Stomach (tissue), 19 donors: ENCODE measurements around the gene ABCA6. TPM values are rescaled to one million over a fixed set of nuclear protein-coding genes. Genes with fewer than 3 reads are reported as not detected.
A peak's percentile ranks its signal among the peaks of the same experiment; 100 is the strongest.

Experiments
- DNase-seq, 2 donors: peaks; one replicate each; pipeline versions ENCODE4 v3.0.0 to v3.0.0-alpha.2; 2013 to 2019
- H3K27ac ChIP-seq, 5 donors: fragments of 200-600 bp in 4 of 5; sonication (generic) in 4 of 5; one replicate each; pipeline ENCODE4 v1.5.1; 2013 to 2019; ENCODE audit warnings: mild to moderate bottlenecking in 1 of 5, moderate library complexity in 1 of 5
- H3K27me3 ChIP-seq, 3 donors: fragments of 200-600 bp; sonication (generic); one replicate each; pipeline ENCODE4 v1.5.1; 2017 to 2019; ENCODE audit warnings: mixed run types in 1 of 3
- H3K36me3 ChIP-seq, 4 donors: fragments of 200-600 bp; sonication (generic); 1 replicate in 3 of 4; 2 replicates in 1 of 4; pipeline ENCODE4 v1.5.1; 2016 to 2019
- H3K4me1 ChIP-seq, 4 donors: fragments of 200-600 bp; sonication (generic); one replicate each; pipeline ENCODE4 v1.5.1; 2016 to 2019
- H3K4me3 ChIP-seq, 4 donors: fragments of 200-600 bp; sonication (generic) in 3 of 4; one replicate each; pipeline ENCODE4 v1.5.1; 2016 to 2019; ENCODE audit warnings: mild to moderate bottlenecking in 1 of 4
- H3K9me3 ChIP-seq, 4 donors: fragments of 200-600 bp; sonication (generic); one replicate each; pipeline ENCODE4 v1.5.1; 2016 to 2019
- EP300 ChIP-seq: sonication (generic); formaldehyde crosslinking; IDR thresholded peaks from one replicate; pipeline ENCODE4 v1.6.1; 2017; ENCODE audit warnings: antibody characterized with exemption
- POLR2A ChIP-seq, 4 donors: fragments of 450-650 bp; IDR thresholded peaks; one replicate each; pipeline ENCODE4 v1.6.1; 2016; ENCODE audit warnings: antibody characterized with exemption in 4 of 4, control low read depth in 2 of 4, mild to moderate bottlenecking in 1 of 4, moderate library complexity in 1 of 4
- POLR2AphosphoS5 ChIP-seq, 3 donors: sonication (generic); formaldehyde crosslinking; IDR thresholded peaks; one replicate each; pipeline ENCODE4 v1.6.1; 2016; ENCODE audit warnings: antibody characterized with exemption in 3 of 3
- WGBS, 5 donors: extraction: QIAGEN DNeasy Blood & Tissue Kit in 3 of 5; methylation state at CpG; one replicate each; pipeline versions ENCODE4 v1.1.5 to v1.1.7; 2013 to 2018; 5-methylcytosine and 5-hydroxymethylcytosine counted together
- intact Hi-C: fragments of 100-400 bp; cut with DNase I; formaldehyde crosslinking; loops from one replicate; pipeline ENCODE4 v1.15.1; 2023; ENCODE audit warnings: low total_unique reads
- long read RNA-seq, 10 donors: transcript quantifications; one replicate each; lab custom pipeline, GENCODE V29; 2026
- polyA plus RNA-seq, 3 donors: library from polyadenylated mRNA; stranded (reverse); fragments of 200-250 nt; gene quantifications; one replicate each; pipeline ENCODE4 v1.2.3, GENCODE V29; 2013
- total RNA-seq, 5 donors: library from RNA; depleted of rRNA; stranded (reverse); fragments of >200 nt; gene quantifications; one replicate each; pipeline versions ENCODE4 v1.1.0 to v1.2.3, GENCODE V29; 2014 to 2016
- TF ChIP-seq, protein P1 (sequence below), 7 experiments: fragments of 450-650 bp in 4 of 7; fragments of 200-600 bp in 3 of 7; sonication (generic) in 3 of 7; IDR thresholded peaks; one replicate each; pipeline ENCODE4 v1.5.1; 2016 to 2019; ENCODE audit warnings: antibody characterized with exemption in 7 of 7, control low read depth in 2 of 7, mild to moderate bottlenecking in 1 of 7
- donor health status: healthy with polysubstance abuse.
- donor health status: Bipolar disorder and iron deficiency.
- donor health status: healthy.

The ABCA6 gene
- 10 to 100 TPM; 13.3 to 97.9 (median 25.9) TPM for total RNA-seq
- polyA plus RNA-seq = 10 to 100 TPM in 1 of 3 donors, 1 to 10 TPM in 2; 4.5 to 11.9 (median 4.7) TPM
- long read RNA-seq, donor 1 = 0 reads
- long read RNA-seq, donor 2, partial matches to known transcripts = 0 of 1 reads
- long read RNA-seq, donor 2, other reads (novel, unspliced or antisense) = 0 of 1 reads
- long read RNA-seq, donor 3, partial matches to known transcripts = 0 of 1 reads
- long read RNA-seq, donor 3, other reads (novel, unspliced or antisense) = 0 of 1 reads
- long read RNA-seq, donor 4 = 0 reads
- long read RNA-seq, donor 5 = 0 reads
- long read RNA-seq, donor 6 = 0 reads
- long read RNA-seq, donor 7 = 0 reads
- long read RNA-seq, donor 8 = 0 reads
- long read RNA-seq, donor 9, partial matches to known transcripts = 0 of 1 reads
- long read RNA-seq, donor 9, other reads (novel, unspliced or antisense) = 0 of 1 reads
- long read RNA-seq, donor 10 = 0 reads

DNA sequence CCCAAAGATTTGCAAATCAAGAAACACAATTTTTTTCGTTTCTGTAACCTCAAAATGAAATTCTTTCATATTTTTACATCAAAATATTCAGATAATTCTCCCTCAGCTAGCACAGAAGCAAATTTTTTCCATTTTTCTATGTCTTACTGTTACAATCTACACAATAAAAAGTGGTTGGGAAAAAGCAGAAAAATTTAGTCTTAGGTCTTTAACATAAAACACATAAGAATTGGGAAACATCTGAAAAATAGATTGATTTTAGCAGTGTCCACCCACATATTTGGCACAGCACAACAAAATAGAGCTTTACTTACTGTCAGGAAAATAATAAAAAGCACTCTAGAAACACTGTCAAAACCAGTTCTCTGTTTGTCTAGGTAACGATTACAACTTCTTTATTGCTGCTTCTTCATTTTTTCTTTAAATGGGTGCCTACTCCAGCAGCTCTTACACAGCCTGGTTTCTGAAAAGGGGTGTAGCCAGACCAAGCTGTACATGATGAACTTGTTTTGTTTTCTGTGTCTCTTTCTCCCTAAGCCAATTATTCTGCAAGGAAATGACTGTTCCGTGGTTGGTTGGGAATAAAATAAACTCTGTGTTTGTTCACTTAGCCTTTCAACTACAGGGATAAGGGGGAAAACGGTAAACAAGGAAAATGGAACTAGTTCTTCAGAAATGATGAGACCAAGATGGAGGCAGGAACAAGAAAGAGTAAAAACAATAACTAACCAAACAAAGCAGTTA, at the start of gene ABCA6:
Gene ABCA6 (minus strand): TSS at position 465 of the 744 bp plus-strand sequence. CDS start 1,192 bp downstream, outside the sequence.
- peak in 1 of 3 donors; percentile 23 for TF ChIP-seq POLR2AphosphoS5 (IDR thresholded peaks at IDR 0.05)
- TF ChIP-seq EP300 = no peak
- TF ChIP-seq, protein P1, sequence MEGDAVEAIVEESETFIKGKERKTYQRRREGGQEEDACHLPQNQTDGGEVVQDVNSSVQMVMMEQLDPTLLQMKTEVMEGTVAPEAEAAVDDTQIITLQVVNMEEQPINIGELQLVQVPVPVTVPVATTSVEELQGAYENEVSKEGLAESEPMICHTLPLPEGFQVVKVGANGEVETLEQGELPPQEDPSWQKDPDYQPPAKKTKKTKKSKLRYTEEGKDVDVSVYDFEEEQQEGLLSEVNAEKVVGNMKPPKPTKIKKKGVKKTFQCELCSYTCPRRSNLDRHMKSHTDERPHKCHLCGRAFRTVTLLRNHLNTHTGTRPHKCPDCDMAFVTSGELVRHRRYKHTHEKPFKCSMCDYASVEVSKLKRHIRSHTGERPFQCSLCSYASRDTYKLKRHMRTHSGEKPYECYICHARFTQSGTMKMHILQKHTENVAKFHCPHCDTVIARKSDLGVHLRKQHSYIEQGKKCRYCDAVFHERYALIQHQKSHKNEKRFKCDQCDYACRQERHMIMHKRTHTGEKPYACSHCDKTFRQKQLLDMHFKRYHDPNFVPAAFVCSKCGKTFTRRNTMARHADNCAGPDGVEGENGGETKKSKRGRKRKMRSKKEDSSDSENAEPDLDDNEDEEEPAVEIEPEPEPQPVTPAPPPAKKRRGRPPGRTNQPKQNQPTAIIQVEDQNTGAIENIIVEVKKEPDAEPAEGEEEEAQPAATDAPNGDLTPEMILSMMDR (IDR thresholded peaks at IDR 0.05) = no peak
- 27 to 47% (median 43%) methylated on average over 4 of the region's 4 CpGs for WGBS, 5 donors
- peak within 1 kb of the TSS in 4 of 5 donors; percentile 19 to 73 (median 44) for H3K27ac ChIP-seq
- H3K27me3 ChIP-seq = no peaks in the 10 kb centered on the region
- peak in 1 of 2 donors; percentile 40 for DNase-seq
- peaks cover 0 to 5% (median 0%) of the 10 kb centered on the region in 4 donors for H3K9me3 ChIP-seq
- peaks cover 0 to 13% (median 4%) of the 10 kb centered on the region in 4 donors for H3K36me3 ChIP-seq
- intact Hi-C loops = no loop called here
- H3K4me1 ChIP-seq = peaks cover 0 to 16% (median 0%) of the 10 kb centered on the region in 4 donors
- peak within 1 kb of the TSS; percentile 19 to 27 (median 22) for H3K4me3 ChIP-seq

DNA sequence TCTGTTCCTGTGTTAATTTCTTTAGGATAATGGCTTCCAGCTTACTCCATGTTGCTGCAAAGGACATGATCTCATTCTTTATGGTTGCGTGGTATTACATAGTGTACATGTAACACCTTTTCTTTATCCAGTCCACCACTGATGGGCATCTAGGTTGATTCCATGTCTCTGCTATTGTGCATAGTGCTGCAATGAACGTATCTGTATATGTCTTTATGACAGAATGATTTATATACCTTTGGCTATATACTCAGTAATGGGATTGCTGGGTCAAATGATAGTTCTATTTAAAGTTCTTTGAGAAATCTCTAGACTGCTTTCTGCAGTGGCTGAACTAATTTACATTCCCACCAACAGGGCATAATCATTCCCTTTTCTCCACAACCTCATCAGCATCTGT, 47.1 kb upstream of the ABCA6 start:
- no peak overlapping the region for H3K27ac ChIP-seq
- H3K27me3 ChIP-seq = no peaks in the 10 kb centered on the region
- DNase-seq = no peak
- no peaks in the 10 kb centered on the region for H3K4me1 ChIP-seq
- 83 to 93% (median 87%) methylated on average over 2 of the region's 2 CpGs for WGBS, 5 donors
- no peak overlapping the region for H3K4me3 ChIP-seq
- no peak for TF ChIP-seq POLR2A (IDR thresholded peaks at IDR 0.05)
- no peak for TF ChIP-seq POLR2AphosphoS5 (IDR thresholded peaks at IDR 0.05)
- TF ChIP-seq, protein P1 (IDR thresholded peaks at IDR 0.05) = no peak
- no peak for TF ChIP-seq EP300
- H3K9me3 ChIP-seq = no peaks in the 10 kb centered on the region
- H3K36me3 ChIP-seq = peaks cover 0 to 4% (median 0%) of the 10 kb centered on the region in 4 donors
- intact Hi-C loops = no loop called here

GRCh38 chr17:69188064-69188463, 46.4 kb upstream of the ABCA6 start:
- Histone ChIP-seq H3K27ac (no peak overlapping the region), H3K4me3 (no peak overlapping the region), H3K27me3 (no peaks in the 10 kb centered on the region), H3K4me1 (no peaks in the 10 kb centered on the region), H3K36me3 (peaks cover 0 to 4% (median 0%) of the 10 kb centered on the region in 4 donors), H3K9me3 (no peaks in the 10 kb centered on the region)
- DNase-seq = peak in 1 of 2 donors; percentile 4
- TF ChIP-seq, protein P1 (IDR thresholded peaks at IDR 0.05) = no peak
- TF ChIP-seq POLR2AphosphoS5 (IDR thresholded peaks at IDR 0.05) = no peak
- no peak for TF ChIP-seq POLR2A (IDR thresholded peaks at IDR 0.05)
- no peak for TF ChIP-seq EP300
- WGBS, 5 donors = 64 to 70% (median 67%) methylated on average over 1 of the region's 1 CpG
- intact Hi-C loops = no loop called here

DNA sequence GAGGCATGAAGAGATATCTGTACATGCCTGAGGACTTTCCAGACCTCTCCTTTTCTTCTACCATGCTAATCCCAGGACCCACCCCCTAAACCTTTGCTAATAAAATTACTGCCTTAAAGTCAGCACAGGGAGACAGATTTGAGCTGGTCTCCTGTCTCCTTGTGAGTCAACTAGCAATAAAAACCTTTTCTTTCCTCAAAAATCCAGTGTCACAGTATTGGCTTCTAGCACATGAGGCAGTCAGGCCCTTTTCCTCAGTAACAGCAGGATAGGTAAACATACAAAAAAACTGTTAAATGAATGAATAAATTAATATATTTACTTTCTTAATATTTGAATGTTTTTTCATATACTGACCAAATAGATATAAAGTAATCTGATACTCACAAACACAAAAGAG, 45.6 kb upstream of the ABCA6 start:
- intact Hi-C loops = no loop called here
- Histone ChIP-seq H3K27ac (no peak overlapping the region), H3K4me1 (no peaks in the 10 kb centered on the region), H3K36me3 (peaks cover 0 to 6% (median 0%) of the 10 kb centered on the region in 4 donors), H3K4me3 (no peak overlapping the region), H3K27me3 (no peaks in the 10 kb centered on the region), H3K9me3 (no peaks in the 10 kb centered on the region)
- no peak for DNase-seq
- no peak for TF ChIP-seq EP300
- no peak for TF ChIP-seq POLR2AphosphoS5 (IDR thresholded peaks at IDR 0.05)
- TF ChIP-seq POLR2A (IDR thresholded peaks at IDR 0.05) = no peak
- TF ChIP-seq, protein P1 (IDR thresholded peaks at IDR 0.05) = no peak
